ENCODE data around the gene UBTF.
A peak's percentile ranks its signal among the peaks of the same experiment; 100 is the strongest.

The UBTF gene

DNA sequence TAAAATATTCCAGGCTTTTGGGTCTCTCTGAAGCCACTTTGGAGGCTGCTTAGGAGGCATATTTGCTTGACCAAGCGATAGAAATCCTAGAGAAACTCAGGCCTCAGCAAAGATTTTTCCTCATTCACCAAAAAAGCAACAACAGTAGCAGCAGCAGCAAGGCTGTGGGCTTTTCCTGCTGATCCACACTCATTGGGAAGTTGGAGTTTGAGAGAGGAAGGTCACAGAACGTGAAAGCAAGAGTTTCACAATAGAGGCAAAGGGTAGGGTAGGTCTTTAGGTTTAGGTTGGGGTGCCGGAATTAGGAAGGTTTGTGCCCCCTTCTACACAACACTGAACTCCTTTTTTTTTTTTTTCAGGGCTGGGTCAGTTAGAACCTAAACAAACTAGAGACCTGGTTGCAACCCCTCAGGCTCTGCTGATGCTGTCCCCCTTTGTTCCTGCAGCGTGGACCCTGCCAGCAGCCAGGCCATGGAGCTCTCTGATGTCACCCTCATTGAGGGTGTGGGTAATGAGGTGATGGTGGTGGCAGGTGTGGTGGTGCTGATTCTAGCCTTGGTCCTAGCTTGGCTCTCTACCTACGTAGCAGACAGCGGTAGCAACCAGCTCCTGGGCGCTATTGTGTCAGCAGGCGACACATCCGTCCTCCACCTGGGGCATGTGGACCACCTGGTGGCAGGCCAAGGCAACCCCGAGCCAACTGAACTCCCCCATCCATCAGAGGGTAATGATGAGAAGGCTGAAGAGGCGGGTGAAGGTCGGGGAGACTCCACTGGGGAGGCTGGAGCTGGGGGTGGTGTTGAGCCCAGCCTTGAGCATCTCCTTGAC lies 30.7 kb downstream of the UBTF start:
- peak overlapping the region; percentile 97 for H3K27ac Mint-ChIP-seq
- H3K4me3 Mint-ChIP-seq: peak overlapping the region; percentile 100
- H3K27me3 Mint-ChIP-seq: no peaks in the 10 kb centered on the region
- peaks cover 33% of the 10 kb centered on the region for H3K36me3 Mint-ChIP-seq
- CTCF ChIA-PET: interaction anchor here (0.6 to 1.5 kb wide), 5 partner anchors 9 to 164 kb away, joined by 3 to 5 read pairs (median 3); no protein-coding TSS in a partner anchor
- H3K4me1 Mint-ChIP-seq: peaks cover 40% of the 10 kb centered on the region
- no peaks in the 10 kb centered on the region for H3K9me3 Mint-ChIP-seq
- no peak for DNase-seq

- Mint-ChIP-seq H3K4me3 (peak overlapping the region; percentile 100), H3K36me3 (peaks cover 28% of the 10 kb centered on the region), H3K9me3 (no peaks in the 10 kb centered on the region), H3K27ac (peak overlapping the region; percentile 97), H3K27me3 (no peaks in the 10 kb centered on the region), H3K4me1 (peaks cover 46% of the 10 kb centered on the region)
- DNase-seq: no peak
- CTCF ChIA-PET: interaction anchor here (0.9 to 4.7 kb wide), 5 partner anchors 11 to 144 kb away, joined by 3 to 18 read pairs (median 5); no protein-coding TSS in a partner anchor
Measured at GRCh38 chr17:44187131-44187899, 32.2 kb downstream of the UBTF start.

- Mint-ChIP-seq H3K4me1 (peaks cover 51% of the 10 kb centered on the region), H3K27me3 (no peaks in the 10 kb centered on the region), H3K4me3 (peak within 1 kb of the TSS; percentile 100), H3K27ac (peak within 1 kb of the TSS; percentile 97), H3K36me3 (peaks cover 34% of the 10 kb centered on the region), H3K9me3 (no peaks in the 10 kb centered on the region)
- DNase-seq: peak; percentile 100
- CTCF ChIA-PET: interaction anchor here (0.9 to 4.7 kb wide), 6 partner anchors 12 to 337 kb away, joined by 3 to 18 read pairs (median 4); no protein-coding TSS in a partner anchor
Measured at GRCh38 chr17:44186307-44187130, 33.0 kb downstream of the UBTF start, which contains the start of gene TMUB2. TSS of gene TMUB2 (plus strand) at chr17:44186972. CDS start at chr17:44187709, 737 bp downstream.

DNA sequence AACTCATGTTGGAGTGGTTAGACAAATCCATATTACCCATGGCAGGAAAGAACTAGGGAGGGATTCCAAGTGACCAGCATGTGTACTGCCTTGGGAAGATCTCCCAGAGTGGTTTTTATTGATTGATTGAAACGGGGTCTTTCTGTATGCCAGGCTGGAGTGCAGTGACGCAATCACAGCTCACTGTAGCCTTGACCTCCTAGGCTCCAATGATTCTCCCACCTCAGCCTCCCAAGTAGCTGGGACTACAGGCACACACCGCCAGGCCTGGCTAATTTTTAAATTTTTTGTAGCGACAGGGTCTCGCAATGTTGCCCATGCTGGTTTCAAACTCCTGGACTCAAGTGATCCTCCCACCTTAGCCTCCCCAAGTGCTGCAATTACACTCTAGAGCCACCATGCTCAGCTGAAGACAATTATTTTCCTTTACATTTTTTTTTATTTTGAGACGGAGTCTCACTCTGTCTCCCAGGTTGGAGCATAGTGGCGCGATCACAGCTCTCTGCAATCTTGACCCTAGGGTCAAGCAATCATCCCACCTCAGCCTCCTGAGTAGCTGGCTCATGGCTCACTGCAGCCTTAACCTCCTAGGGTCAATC lies 35.2 kb downstream of the UBTF start:
- H3K4me3 Mint-ChIP-seq: no peak overlapping the region
- peaks cover 22% of the 10 kb centered on the region for H3K36me3 Mint-ChIP-seq
- CTCF ChIA-PET: interaction anchor here (1.0 to 4.7 kb wide), 4 partner anchors 8 to 240 kb away, joined by 3 to 18 read pairs (median 4); no protein-coding TSS in a partner anchor
- no peak overlapping the region for H3K27ac Mint-ChIP-seq
- peaks cover 46% of the 10 kb centered on the region for H3K4me1 Mint-ChIP-seq
- H3K27me3 Mint-ChIP-seq: no peaks in the 10 kb centered on the region
- DNase-seq: no peak
- H3K9me3 Mint-ChIP-seq: no peaks in the 10 kb centered on the region

GRCh38 chr17:44183024-44183423 lies 36.5 kb downstream of the UBTF start:
- H3K4me3 Mint-ChIP-seq: no peak overlapping the region
- H3K27ac Mint-ChIP-seq: peak overlapping the region; percentile 45
- H3K27me3 Mint-ChIP-seq: no peaks in the 10 kb centered on the region
- DNase-seq: no peak
- H3K4me1 Mint-ChIP-seq: peaks cover 39% of the 10 kb centered on the region
- peaks cover 27% of the 10 kb centered on the region for H3K36me3 Mint-ChIP-seq
- CTCF ChIA-PET: interaction anchor here (4.7 kb wide), 1 partner anchor 148 kb away, joined by 18 read pairs; no protein-coding TSS in a partner anchor
- no peaks in the 10 kb centered on the region for H3K9me3 Mint-ChIP-seq

- Mint-ChIP-seq H3K36me3 (peaks cover 23% of the 10 kb centered on the region), H3K27me3 (no peaks in the 10 kb centered on the region)
Measured at GRCh38 chr17:44178133-44178532, 41.3 kb downstream of the UBTF start.

GRCh38 chr17:44177640-44178039 lies 41.8 kb downstream of the UBTF start:
- CTCF ChIA-PET: no interaction called here
- Mint-ChIP-seq H3K4me1 (peaks cover 5% of the 10 kb centered on the region), H3K9me3 (no peaks in the 10 kb centered on the region), H3K36me3 (peaks cover 23% of the 10 kb centered on the region), H3K4me3 (no peak overlapping the region), H3K27ac (no peak overlapping the region), H3K27me3 (no peaks in the 10 kb centered on the region)
- DNase-seq: no peak

More at GRCh38 chr17:44178133-44178532, 41.3 kb downstream of the UBTF start:
- H3K4me3 Mint-ChIP-seq: no peak overlapping the region
- H3K9me3 Mint-ChIP-seq: no peaks in the 10 kb centered on the region
- CTCF ChIA-PET: no interaction called here
- no peak for DNase-seq
- H3K4me1 Mint-ChIP-seq: peaks cover 5% of the 10 kb centered on the region
- no peak overlapping the region for H3K27ac Mint-ChIP-seq

DNA sequence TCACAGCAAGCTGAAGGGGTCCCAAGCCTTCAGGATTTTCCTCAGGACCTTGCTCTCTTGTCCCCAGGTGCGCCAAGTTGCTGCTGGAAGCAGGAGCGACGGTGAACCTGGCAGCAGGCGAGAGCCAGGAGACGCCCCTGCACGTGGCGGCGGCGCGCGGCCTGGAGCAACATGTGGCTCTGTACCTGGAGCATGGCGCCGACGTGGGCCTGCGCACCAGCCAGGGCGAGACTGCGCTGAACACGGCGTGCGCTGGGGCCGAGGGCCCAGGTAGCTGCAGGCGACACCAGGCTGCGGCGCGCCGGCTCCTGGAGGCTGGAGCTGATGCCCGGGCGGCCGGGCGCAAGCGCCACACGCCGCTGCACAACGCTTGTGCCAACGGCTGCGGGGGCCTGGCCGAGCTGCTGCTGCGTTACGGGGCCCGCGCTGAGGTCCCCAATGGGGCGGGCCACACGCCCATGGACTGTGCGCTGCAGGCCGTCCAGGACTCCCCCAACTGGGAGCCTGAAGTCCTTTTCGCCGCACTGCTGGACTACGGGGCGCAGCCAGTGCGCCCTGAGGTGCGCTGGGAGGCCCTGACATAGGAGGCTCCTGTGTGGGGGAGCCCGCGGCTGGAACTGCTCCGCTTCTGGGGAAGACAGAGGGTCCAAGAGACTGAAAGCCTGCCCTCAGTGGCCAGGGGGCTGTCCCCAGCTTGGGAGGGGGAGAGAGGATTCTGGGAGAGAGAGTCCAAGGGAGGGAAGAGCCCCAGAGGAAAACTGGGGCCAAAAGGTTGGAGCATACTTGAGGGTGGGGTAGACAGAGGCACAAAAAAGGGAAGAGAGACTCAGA lies 42.6 kb downstream of the UBTF start:
- Mint-ChIP-seq H3K36me3 (peaks cover 18% of the 10 kb centered on the region), H3K27me3 (no peaks in the 10 kb centered on the region), H3K27ac (no peak overlapping the region), H3K9me3 (no peaks in the 10 kb centered on the region), H3K4me1 (peaks cover 2% of the 10 kb centered on the region), H3K4me3 (no peak overlapping the region)
- DNase-seq: no peak
- CTCF ChIA-PET: interaction anchor here (1.1 kb wide), 1 partner anchor 8 kb away, joined by 3 read pairs; no protein-coding TSS in a partner anchor

- peaks cover 15% of the 10 kb centered on the region for H3K36me3 Mint-ChIP-seq
- H3K27ac Mint-ChIP-seq: no peak overlapping the region
- DNase-seq: no peak
- no peaks in the 10 kb centered on the region for H3K9me3 Mint-ChIP-seq
- H3K4me1 Mint-ChIP-seq: no peaks in the 10 kb centered on the region
- CTCF ChIA-PET: interaction anchor here (1.1 kb wide), 1 partner anchor 9 kb away, joined by 3 read pairs; no protein-coding TSS in a partner anchor
- H3K4me3 Mint-ChIP-seq: no peak overlapping the region
- no peaks in the 10 kb centered on the region for H3K27me3 Mint-ChIP-seq
Measured at GRCh38 chr17:44176257-44176656, 43.2 kb downstream of the UBTF start.

DNA sequence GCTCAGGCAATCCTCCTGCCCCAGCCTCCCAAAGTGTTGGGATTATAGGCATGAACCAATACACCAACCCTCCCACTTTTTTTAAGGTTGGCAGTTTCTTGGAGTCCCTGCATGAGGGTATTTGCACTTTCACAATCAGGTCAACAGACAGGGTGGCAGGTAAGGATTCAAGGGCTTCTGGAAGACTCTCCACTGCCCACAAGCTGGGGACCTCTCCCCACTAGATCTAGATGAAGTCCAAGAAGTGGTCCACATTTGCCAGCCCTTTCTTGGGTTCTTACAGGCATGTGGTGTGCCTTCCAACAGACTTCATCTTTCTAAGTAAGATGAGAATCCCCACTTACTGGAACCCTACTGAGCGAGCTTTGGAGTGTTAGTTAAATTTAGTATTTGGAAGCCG lies 45.0 kb downstream of the UBTF start:
- Mint-ChIP-seq H3K4me3 (no peak overlapping the region), H3K27ac (no peak overlapping the region), H3K4me1 (no peaks in the 10 kb centered on the region), H3K27me3 (no peaks in the 10 kb centered on the region), H3K36me3 (peaks cover 15% of the 10 kb centered on the region), H3K9me3 (no peaks in the 10 kb centered on the region)
- CTCF ChIA-PET: interaction anchor here (1.2 kb wide), 1 partner anchor 171 kb away, joined by 3 read pairs; the partner anchor contains the start of gene GRN
- no peak for DNase-seq

DNA sequence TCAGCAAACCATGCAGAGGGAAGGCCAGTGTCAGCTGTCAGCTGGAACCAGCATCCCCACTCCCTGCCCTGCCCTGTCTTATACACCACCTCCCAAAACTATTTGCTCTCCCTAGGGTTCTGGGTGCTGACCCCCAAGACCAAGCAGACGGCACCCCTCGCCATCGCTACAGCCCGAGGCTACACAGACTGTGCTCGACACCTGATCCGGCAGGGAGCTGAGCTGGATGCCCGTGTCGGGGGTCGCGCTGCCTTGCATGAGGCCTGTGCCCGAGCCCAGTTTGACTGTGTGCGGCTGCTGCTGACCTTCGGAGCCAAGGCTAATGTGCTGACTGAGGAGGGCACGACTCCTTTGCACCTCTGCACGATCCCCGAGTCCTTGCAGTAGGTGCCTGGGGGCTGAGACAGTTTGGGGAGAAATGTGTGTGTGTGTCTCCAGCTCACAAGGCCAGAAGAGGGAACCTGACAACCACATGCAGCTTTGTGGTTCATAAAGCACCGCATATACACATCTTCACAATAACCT lies 47.5 kb downstream of the UBTF start:
- Mint-ChIP-seq H3K4me3 (no peak overlapping the region), H3K4me1 (peaks cover 5% of the 10 kb centered on the region), H3K27ac (no peak overlapping the region), H3K36me3 (peaks cover 10% of the 10 kb centered on the region), H3K9me3 (no peaks in the 10 kb centered on the region), H3K27me3 (no peaks in the 10 kb centered on the region)
- DNase-seq: no peak
- CTCF ChIA-PET: interaction anchor here (1.6 kb wide), 1 partner anchor 21 kb away, joined by 5 read pairs; no protein-coding TSS in a partner anchor

- DNase-seq: no peak
- H3K27ac Mint-ChIP-seq: no peak within 1 kb of the TSS
- H3K4me1 Mint-ChIP-seq: peaks cover 5% of the 10 kb centered on the region
- no peak within 1 kb of the TSS for H3K4me3 Mint-ChIP-seq
- H3K9me3 Mint-ChIP-seq: no peaks in the 10 kb centered on the region
- H3K27me3 Mint-ChIP-seq: no peaks in the 10 kb centered on the region
- peaks cover 4% of the 10 kb centered on the region for H3K36me3 Mint-ChIP-seq
- CTCF ChIA-PET: no interaction called here
Measured at GRCh38 chr17:44170499-44171201, 48.8 kb downstream of the UBTF start, which contains the start of gene ASB16. TSS of gene ASB16 (plus strand) at chr17:44170704. CDS start at chr17:44170790, 86 bp downstream.
